ENCODE results near the gene SMIM23.
A peak's percentile ranks its signal among the peaks of the same experiment; 100 is the strongest.

Gene SMIM23

DNA sequence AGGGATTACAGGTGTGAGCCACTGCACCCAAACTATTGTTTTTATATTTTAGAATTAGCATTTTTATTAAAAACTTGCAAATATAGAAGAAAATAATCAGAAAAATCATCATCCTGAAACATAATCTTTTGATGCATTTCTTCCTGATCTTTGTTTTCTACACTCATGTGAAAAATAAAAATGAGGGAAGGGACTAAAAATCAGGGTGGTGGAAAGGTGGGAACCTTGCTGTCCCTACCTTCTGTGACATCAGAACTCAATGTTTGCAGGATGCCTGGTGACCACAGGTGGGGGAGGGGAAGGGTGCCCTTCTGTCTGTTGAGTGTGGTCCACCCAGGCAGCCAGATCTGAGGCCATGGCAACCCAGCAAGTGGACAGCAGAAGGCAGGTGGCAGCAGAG lies at the start of gene SMIM23:
TSS of gene SMIM23 (plus strand) at position 301 of the 400 bp plus-strand sequence. CDS start at position 356, 55 bp downstream.
- Mint-ChIP-seq H3K4me3 (no peak within 1 kb of the TSS), H3K36me3 (ENCODE audit: low read depth) (no peaks in the 10 kb centered on the region), H3K27me3 (peaks cover 21% of the 10 kb centered on the region), H3K27ac (no peak within 1 kb of the TSS), H3K4me1 (no peaks in the 10 kb centered on the region), H3K9me3 (no peaks in the 10 kb centered on the region)
- no peak for DNase-seq
- ATAC-seq: no peak

DNA sequence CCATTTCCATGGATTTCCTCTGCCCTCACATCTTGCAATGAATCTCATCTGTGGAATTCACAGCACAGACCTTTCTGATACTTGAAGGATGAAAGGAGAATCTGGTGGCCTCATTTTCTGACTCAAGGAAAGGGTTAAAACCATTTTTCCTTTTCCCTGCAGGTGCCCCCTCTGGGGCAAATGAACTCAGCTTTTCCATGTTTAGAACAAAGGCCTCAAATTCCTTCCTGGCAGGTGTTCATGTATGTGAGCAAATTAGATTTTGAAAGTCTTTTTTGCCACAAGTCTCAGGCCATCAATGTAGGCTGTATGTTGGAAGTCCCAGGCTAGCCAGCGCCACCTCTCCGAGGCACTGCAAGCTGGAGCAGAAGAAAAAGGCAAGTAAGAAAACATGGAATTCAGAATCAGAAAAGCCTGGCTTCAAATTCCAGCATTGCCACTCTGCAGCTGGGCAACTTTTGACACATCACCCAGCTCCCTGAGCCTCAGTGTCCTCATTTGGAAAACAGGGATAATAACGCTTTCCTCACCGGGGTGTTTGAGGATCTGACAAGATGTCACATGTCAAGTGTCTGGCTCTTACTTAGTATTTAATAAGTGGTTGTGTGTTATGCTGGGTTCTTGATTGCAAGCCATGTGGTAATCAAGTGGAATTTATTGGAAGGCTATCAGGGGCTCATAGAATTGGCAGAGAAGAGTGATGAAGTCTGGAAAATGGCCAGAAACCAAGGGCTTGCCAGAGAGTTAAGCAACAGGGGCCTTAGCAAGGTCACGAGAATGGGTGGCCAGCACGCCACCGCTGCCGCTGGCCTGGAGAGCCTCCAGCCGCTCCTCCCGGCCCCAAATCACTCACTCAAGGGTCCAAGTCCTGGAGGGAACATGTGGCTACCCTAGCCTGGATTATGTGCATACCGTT lies 48.4 kb upstream of the SMIM23 start:
- Mint-ChIP-seq H3K9me3 (no peaks in the 10 kb centered on the region), H3K27me3 (no peaks in the 10 kb centered on the region), H3K4me1 (no peaks in the 10 kb centered on the region), H3K27ac (no peak overlapping the region), H3K36me3 (ENCODE audit: low read depth) (no peaks in the 10 kb centered on the region), H3K4me3 (no peak overlapping the region)
- DNase-seq: no peak
- ATAC-seq: no peak

DNA sequence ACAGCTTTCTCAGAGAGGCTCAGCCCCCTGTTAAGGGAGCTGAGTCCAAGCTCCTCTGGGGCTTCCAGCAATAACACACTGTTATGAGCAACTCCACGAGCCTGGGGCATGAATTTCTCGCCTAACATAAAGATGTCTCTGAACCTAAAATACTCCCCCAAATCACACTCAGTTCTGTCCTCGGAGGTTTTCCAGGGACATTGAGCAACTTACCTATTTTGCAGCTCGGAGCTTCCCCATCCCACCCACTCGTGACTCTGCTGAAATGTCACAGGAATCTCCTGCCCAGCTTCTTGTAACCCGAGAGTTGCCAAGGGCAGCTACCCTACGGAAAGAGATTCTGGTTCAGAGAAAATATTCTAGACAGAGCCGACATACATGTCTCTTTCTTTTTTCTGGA lies 47.1 kb upstream of the SMIM23 start:
- Mint-ChIP-seq H3K27me3 (no peaks in the 10 kb centered on the region), H3K36me3 (ENCODE audit: low read depth) (no peaks in the 10 kb centered on the region), H3K9me3 (no peaks in the 10 kb centered on the region), H3K4me3 (no peak overlapping the region), H3K4me1 (peaks cover 6% of the 10 kb centered on the region), H3K27ac (no peak overlapping the region)
- DNase-seq: no peak
- no peak for ATAC-seq

DNA sequence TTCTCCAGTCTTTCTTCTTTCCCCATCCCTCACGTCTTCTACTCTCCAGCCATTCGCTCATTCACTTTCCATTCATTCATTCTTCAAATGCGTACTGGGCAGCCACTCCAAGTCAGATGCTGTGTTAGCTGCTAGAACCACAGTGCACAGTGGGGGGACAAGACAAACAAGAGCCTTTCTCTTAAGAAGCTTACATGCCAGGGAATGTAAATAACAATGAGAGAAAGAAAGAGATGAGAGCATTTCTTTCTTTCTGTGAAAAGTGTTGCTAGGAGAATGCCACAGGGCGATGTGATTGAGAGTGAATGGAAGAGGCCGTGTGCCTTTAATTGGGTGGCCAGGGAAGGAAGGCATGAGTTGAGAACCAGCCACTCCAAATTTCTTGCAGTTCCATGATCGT lies 46.3 kb upstream of the SMIM23 start:
- DNase-seq (no peak), ATAC-seq (no peak)
- Mint-ChIP-seq H3K36me3 (ENCODE audit: low read depth) (no peaks in the 10 kb centered on the region), H3K9me3 (no peaks in the 10 kb centered on the region), H3K4me3 (no peak overlapping the region), H3K27ac (no peak overlapping the region), H3K27me3 (no peaks in the 10 kb centered on the region), H3K4me1 (peaks cover 6% of the 10 kb centered on the region)

DNA sequence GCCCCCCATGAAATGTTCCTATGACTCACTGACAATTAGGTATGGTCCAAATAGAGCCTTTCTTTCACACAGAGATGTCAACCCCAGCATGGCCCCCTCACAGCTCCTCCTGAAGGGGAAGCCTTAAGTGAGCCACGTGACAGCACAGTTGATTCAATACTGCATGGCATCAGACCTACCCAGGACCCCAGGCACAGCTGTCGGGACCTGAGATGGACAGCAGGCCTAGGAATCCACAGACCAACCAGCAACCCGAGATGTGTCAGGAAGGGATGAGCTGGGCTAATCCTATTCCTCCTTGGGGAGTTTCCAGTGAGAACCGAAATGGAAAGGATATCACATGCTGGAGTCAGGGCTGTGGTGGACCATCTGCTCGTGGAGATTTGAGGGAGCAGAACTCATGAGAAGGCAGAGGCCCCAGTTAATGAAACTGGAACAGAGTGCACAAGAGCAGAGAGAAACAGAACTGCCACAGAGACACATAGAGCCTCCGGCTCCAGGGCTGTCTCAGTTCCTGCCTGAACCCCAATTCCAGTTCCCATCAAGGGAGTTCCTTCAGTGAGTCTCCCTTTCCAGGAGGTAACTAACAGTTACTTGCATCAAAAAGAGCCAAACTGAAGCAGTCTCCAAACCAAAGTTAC lies 42.1 kb upstream of the SMIM23 start:
- H3K4me1 Mint-ChIP-seq: peaks cover 6% of the 10 kb centered on the region
- H3K36me3 Mint-ChIP-seq (ENCODE audit: low read depth): no peaks in the 10 kb centered on the region
- no peaks in the 10 kb centered on the region for H3K27me3 Mint-ChIP-seq
- ATAC-seq (no peak), DNase-seq (no peak)
- H3K27ac Mint-ChIP-seq: no peak overlapping the region
- H3K4me3 Mint-ChIP-seq: no peak overlapping the region
- H3K9me3 Mint-ChIP-seq: no peaks in the 10 kb centered on the region

DNA sequence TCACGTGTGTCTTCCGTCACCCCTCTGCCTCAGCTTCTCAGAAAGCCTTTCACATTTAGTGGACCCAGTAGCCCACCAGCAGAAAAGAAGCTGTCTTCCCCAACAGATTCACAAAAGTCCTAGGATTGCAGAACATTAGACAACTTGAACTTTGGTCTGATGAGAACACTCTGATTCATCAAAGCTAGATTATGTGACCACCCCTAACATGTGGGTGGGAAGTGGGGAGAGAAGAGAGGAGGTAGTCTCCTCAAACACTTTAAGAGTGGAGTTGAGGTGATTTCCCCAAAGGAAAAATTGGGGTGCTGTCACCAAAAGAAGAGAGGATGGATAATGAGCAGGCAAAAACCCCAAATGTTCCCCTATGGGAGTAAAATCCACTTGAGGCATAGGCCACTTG lies 41.4 kb upstream of the SMIM23 start:
- H3K9me3 Mint-ChIP-seq: no peaks in the 10 kb centered on the region
- peaks cover 6% of the 10 kb centered on the region for H3K4me1 Mint-ChIP-seq
- H3K27ac Mint-ChIP-seq: no peak overlapping the region
- no peaks in the 10 kb centered on the region for H3K36me3 Mint-ChIP-seq (ENCODE audit: low read depth)
- H3K4me3 Mint-ChIP-seq: no peak overlapping the region
- DNase-seq: no peak
- no peaks in the 10 kb centered on the region for H3K27me3 Mint-ChIP-seq
- ATAC-seq: no peak

DNA sequence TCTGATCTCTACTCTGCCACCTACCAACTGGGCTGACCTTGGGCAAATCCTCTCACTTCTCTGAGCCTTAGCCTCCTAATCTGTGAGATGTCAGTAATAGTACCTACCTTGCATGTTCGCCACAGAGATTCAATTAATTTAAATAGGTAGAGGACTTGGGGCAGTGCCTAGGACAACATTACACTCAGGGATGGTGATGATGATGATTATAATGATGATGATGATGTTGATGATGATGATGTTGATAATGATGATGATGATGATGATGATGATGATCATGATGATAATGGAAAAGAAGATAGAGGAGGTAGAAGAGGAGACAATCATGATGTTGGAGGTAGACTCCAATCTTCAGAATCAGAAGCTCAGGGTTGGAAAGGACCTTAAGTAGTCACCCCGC lies 40.7 kb upstream of the SMIM23 start:
- ATAC-seq: no peak
- Mint-ChIP-seq H3K36me3 (ENCODE audit: low read depth) (no peaks in the 10 kb centered on the region), H3K27me3 (peaks cover 2% of the 10 kb centered on the region), H3K4me3 (no peak overlapping the region), H3K27ac (no peak overlapping the region), H3K4me1 (peaks cover 6% of the 10 kb centered on the region), H3K9me3 (no peaks in the 10 kb centered on the region)
- DNase-seq: no peak

DNA sequence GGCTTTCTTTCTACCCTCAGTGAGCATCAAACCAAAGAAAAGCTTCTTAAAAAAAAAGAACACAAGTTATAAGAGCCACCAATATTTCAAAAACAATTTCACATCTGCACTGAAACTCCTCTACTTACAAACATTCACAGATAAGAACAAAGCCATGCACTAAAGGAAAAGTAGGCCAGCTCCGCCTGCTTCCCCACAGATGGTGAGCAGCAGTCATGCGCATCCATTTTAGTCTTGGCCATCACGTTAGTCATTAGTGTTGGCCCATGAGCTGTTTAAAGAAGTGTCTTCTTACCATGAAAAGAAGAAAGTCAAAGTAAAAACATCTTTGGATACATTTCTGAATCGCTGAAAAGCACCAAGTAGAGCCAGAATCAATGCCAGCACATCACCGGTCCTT lies 40.0 kb upstream of the SMIM23 start:
- DNase-seq (no peak), ATAC-seq (no peak)
- peaks cover 2% of the 10 kb centered on the region for H3K27me3 Mint-ChIP-seq
- H3K27ac Mint-ChIP-seq: no peak overlapping the region
- H3K4me1 Mint-ChIP-seq: peaks cover 6% of the 10 kb centered on the region
- no peaks in the 10 kb centered on the region for H3K36me3 Mint-ChIP-seq (ENCODE audit: low read depth)
- no peak overlapping the region for H3K4me3 Mint-ChIP-seq
- H3K9me3 Mint-ChIP-seq: no peaks in the 10 kb centered on the region

DNA sequence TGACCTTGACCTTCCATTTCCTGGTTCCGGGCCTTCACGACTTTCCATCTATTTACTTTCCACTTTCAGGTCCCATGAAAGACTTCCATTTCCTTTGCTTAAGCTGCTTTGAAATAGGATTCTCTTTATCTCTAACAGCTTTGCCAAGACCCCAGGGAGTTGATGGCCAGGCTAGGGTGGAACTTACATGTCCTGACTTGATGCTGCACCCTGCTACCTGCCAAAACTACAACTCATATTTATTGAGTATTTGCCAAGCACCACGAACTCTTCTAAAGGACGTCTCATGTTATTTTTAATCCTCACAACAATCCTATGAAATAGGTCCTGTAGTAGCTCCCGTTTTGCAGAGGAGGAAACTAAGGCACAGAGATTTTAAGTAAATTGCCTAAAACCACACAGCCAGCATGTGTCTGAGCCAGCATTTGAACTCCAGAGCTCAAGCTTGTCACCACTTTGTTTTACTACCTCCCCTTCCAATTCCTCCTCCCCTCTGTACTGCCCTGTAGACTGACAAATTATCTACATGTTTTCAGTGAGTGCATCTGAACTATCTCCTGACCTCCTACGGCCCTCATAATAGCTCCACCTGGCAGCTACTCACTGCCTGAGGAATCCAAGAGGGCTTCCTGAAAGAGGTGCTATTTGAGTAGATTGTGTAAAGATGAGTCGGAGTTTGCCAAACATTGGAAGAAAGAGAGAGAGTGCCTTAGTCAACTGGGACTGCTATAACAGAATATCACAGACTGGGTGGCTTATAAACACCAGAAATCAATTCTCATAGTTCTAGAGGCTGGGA lies 38.4 kb upstream of the SMIM23 start:
- H3K4me3 Mint-ChIP-seq: no peak overlapping the region
- DNase-seq (no peak), ATAC-seq (no peak)
- H3K36me3 Mint-ChIP-seq (ENCODE audit: low read depth): no peaks in the 10 kb centered on the region
- H3K27ac Mint-ChIP-seq: no peak overlapping the region
- H3K27me3 Mint-ChIP-seq: peaks cover 2% of the 10 kb centered on the region
- H3K9me3 Mint-ChIP-seq: no peaks in the 10 kb centered on the region
- H3K4me1 Mint-ChIP-seq: peaks cover 6% of the 10 kb centered on the region

DNA sequence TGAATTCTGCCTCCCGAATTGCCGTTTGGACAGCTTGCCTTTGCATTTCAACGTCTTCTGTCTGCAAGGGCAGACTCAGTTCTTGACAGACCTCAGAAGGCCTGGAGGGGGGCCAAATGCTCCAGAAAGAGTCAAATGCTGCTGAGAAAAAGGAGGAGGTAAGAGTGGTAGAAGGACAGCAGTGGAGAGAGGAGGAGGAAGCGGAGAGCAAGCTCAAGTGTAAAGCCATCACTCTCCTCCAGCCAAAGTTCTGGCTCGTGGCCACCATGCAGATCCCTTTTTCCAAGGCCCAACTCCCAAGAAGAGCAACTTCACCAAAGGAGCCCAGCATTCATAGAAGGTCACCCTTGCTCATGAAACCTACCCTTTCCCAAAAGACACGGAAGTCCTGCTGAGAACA lies 36.9 kb upstream of the SMIM23 start:
- no peak overlapping the region for H3K4me3 Mint-ChIP-seq
- no peak for ATAC-seq
- no peaks in the 10 kb centered on the region for H3K36me3 Mint-ChIP-seq (ENCODE audit: low read depth)
- H3K27me3 Mint-ChIP-seq: peaks cover 2% of the 10 kb centered on the region
- no peaks in the 10 kb centered on the region for H3K9me3 Mint-ChIP-seq
- H3K27ac Mint-ChIP-seq: no peak overlapping the region
- H3K4me1 Mint-ChIP-seq: no peaks in the 10 kb centered on the region
- no peak for DNase-seq

DNA sequence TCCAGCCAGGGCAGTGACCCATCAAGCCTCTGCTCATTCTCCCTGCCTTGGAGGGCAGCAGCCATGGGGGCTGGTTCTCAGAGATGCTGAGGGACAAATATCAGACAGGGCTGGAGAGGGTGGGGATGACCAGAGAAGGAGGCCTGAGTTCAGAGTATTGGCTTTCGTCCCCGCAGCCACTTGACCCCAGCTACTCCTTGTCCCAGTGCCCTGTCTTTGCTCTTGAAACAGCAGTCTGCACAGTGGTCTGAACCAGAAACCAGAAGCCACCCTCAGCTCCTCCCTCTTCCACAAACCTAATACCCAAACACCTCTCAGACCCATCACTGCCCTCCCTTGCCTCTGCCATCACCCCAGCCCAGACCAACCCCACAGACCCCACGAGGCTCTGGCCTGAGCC lies 36.3 kb upstream of the SMIM23 start:
- H3K27ac Mint-ChIP-seq: no peak overlapping the region
- DNase-seq: no peak
- no peaks in the 10 kb centered on the region for H3K36me3 Mint-ChIP-seq (ENCODE audit: low read depth)
- peaks cover 2% of the 10 kb centered on the region for H3K27me3 Mint-ChIP-seq
- no peaks in the 10 kb centered on the region for H3K4me1 Mint-ChIP-seq
- H3K4me3 Mint-ChIP-seq: no peak overlapping the region
- no peaks in the 10 kb centered on the region for H3K9me3 Mint-ChIP-seq
- ATAC-seq: no peak

DNA sequence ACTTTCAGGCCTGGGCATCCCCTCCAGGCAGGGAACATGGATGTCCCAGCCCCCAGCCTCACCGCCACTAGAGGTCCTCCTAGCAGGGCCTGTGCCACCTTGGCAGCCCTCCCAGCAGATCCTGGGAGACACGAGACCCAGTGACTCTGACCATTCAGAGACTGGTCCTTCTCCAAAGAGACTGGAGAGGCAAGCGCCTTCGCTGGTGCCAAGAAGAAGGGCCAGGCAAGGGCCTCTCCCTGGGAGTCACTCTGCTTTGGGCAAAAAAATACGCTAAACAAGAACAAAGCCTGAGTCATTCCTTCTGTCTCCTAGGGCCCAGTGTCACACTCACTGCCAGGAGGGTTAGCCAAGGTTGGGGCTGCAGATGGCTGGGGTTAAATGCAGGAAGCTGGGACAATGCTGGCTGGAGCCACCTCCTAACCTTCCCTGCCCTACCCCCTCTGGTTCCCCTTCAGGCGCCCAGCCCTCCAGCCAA lies 35.3 kb upstream of the SMIM23 start:
- no peak for DNase-seq
- no peak overlapping the region for H3K27ac Mint-ChIP-seq
- no peaks in the 10 kb centered on the region for H3K36me3 Mint-ChIP-seq (ENCODE audit: low read depth)
- H3K9me3 Mint-ChIP-seq: no peaks in the 10 kb centered on the region
- H3K4me3 Mint-ChIP-seq: no peak overlapping the region
- peaks cover 4% of the 10 kb centered on the region for H3K27me3 Mint-ChIP-seq
- H3K4me1 Mint-ChIP-seq: no peaks in the 10 kb centered on the region
- ATAC-seq: no peak

DNA sequence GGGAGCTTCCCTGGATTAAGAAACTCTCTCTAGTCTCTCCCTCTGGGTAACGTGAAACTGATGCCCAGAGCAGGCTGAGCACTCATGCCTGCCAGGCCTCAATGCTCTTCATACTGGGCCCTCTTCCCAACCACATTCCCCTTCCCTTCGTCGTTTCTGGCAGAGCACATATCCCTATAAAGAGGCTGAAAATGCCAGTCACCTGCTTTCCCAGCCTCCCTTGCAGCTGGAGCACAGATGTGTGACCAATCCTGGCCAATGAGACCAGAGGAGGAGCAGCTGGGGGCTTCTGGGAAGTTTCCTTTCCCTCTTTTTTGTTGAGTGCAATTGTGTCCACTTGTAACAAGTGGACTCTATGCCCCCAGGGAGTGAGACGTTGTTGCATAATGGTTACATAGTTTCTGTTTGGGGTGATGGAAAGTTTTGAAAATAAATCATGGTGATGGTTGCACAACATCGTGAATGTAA lies 30.2 kb upstream of the SMIM23 start:
- H3K4me1 Mint-ChIP-seq: peaks cover 9% of the 10 kb centered on the region
- DNase-seq (no peak), ATAC-seq (no peak)
- H3K4me3 Mint-ChIP-seq: no peak overlapping the region
- peaks cover 4% of the 10 kb centered on the region for H3K27me3 Mint-ChIP-seq
- peaks cover 3% of the 10 kb centered on the region for H3K36me3 Mint-ChIP-seq (ENCODE audit: low read depth)
- H3K27ac Mint-ChIP-seq: no peak overlapping the region
- H3K9me3 Mint-ChIP-seq: no peaks in the 10 kb centered on the region

DNA sequence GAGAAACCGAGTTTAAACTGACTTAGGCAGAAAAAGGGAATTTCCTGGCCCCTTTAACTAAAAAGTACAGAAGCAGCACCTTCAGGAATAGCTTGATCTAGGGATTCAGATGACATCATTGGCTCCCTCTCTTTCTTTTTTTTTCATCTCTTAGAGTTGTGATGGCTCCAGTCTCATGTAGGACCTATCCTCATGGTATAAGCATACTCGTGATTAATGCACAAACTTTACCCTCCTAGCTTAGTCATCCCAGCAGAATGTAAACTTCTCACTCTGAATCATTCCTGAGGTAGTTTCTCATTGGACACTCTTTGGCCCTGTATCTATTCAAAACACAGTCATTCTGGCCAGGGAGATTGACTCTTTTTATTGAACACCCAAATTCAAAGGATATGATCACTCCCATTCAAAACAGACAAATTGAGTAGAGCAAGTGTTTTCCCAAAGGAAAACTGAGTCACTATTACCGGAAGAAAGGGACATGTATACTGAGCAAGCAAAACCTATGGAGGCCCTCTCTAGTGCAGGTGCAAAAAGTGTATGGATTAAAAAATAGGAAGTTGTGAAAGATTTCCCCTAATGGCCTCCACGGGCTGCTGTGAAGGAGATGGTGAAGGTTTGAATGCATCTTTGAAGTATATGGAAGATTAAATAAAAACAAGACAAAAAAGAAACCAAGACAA lies 27.6 kb upstream of the SMIM23 start:
- no peak overlapping the region for H3K27ac Mint-ChIP-seq
- DNase-seq: no peak

More for the DNA sequence above, 27.6 kb upstream of the SMIM23 start:
- Mint-ChIP-seq H3K27me3 (peaks cover 4% of the 10 kb centered on the region), H3K9me3 (no peaks in the 10 kb centered on the region), H3K4me1 (peaks cover 9% of the 10 kb centered on the region), H3K4me3 (no peak overlapping the region), H3K36me3 (ENCODE audit: low read depth) (peaks cover 3% of the 10 kb centered on the region)
- peak; percentile 90 for ATAC-seq

Data from activated naive CD8-positive, alpha-beta T cell treated with anti-CD3 and anti-CD28 coated beads, Interleukin-2, amount 50 U/mL, for 24 hours (primary cell).